NCI-H510A (cell line): ENCODE measurements around the gene TCP10L.
"Not testable (repeated sequence)": the region's sequence is repeated elsewhere in the genome, so short reads cannot be mapped to it uniquely, and the experiment has no call there.

Experiments
- DNase-seq: peaks from one replicate; lab custom pipeline; 2025; lab: John Stamatoyannopoulos, UW

Gene TCP10L

DNA sequence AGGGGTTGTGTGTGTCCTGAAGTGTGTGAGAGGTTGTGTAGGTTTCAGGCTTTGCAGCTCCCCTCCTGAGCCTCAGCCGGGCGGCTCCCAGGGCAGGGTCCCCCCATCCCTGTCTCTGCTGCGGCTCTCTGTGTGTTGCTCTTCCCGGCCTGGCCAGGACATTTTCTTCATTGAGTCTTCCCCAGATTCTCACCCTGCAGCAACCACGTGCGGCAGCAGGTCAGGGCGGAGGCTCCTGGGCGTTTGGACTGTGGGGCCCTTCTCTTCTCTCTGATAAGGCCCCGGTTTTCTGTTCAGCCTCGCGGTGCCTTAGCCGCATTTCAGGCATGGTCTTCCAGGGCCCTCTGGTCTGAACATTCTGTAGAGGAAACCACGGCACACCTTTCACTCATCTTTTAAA, 1.8 kb upstream of the TCP10L start:
- DNase-seq: no peak

DNA sequence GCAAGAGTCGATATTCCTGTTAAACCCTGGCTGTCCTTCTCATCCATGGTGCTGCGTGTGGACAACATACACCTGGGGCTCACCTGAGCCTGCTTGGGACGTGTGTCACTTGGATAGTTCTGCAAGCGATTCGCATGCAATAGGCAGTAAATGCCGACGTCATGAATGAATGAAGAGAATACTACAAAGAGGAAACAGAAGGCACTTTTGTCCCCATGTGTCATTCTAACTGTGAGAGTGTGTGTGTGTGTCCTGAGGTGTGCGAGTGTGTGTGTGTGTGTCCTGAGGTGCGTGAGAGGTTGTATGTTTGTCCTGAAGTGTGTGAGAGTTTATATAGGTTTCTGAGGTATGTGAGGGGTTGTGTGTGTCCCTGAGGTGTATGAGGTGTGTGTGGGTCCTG, 647 bp upstream of the TCP10L start:
- no peak for DNase-seq

DNA sequence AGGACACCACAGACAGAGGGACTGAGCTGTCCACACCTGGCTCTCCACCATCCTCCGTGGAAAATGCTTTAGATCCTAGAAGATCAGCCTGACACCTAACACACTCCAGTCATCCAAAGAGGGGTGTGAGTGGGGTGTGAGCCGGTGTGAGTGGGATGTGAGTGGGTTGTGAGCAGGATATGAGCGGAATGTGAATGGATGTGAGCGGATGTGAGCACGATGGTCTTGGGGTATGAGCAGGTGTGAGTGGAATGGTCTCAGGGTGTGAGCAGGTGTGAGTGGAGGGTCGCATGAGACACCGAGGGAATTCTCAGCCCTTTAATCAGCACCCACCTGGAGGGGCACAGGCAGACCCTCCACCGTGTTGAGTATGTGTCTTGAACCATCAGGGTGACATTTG, 851 bp downstream of the TCP10L start:
- DNase-seq: no peak

DNA sequence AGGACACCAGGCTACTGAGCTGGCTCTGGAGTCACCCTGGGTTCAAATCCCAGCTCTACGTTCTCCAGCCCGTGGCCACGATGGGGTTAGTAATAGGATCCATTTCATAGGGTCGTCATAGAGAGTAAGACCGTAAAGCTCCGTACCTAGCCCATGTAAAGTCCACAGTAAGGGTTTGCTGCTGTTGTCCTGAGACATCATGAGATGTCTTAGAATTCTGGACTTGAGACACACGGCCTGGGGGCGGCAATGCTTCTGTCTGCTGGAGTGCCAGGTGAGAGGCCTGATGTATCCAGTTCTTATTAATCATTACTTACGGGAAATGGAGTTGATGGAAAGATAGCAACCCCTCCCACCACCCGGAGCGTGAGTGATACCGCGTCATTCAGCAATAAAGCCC, 3.6 kb downstream of the TCP10L start:
- no peak for DNase-seq

- DNase-seq: no peak
These were observed 4.4 kb downstream of the TCP10L start for GRCh38 chr21:32580949-32581348.

GRCh38 chr21:32578107-32578691, 7.1 kb downstream of the TCP10L start:
- no peak for DNase-seq

DNA sequence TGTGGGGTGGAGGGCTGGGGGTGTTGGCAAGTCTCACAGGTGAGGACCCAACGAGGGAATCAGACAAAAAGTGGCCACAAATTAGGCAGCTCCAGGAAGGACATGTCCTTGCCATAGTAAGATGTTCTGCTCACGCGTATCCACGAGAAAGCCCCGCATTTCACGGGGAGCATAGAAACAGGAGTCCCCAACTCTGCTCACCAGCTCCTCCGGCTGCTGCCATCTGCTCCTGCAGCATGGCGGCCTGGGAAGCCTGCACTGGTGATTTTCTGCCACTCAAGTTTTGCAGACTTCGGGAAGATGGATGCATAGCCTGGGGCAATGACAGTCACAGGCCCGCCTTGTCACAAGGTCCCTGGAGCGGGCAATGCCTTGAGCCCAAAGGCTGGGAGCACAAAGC, 9.3 kb downstream of the TCP10L start:
- no peak for DNase-seq

DNA sequence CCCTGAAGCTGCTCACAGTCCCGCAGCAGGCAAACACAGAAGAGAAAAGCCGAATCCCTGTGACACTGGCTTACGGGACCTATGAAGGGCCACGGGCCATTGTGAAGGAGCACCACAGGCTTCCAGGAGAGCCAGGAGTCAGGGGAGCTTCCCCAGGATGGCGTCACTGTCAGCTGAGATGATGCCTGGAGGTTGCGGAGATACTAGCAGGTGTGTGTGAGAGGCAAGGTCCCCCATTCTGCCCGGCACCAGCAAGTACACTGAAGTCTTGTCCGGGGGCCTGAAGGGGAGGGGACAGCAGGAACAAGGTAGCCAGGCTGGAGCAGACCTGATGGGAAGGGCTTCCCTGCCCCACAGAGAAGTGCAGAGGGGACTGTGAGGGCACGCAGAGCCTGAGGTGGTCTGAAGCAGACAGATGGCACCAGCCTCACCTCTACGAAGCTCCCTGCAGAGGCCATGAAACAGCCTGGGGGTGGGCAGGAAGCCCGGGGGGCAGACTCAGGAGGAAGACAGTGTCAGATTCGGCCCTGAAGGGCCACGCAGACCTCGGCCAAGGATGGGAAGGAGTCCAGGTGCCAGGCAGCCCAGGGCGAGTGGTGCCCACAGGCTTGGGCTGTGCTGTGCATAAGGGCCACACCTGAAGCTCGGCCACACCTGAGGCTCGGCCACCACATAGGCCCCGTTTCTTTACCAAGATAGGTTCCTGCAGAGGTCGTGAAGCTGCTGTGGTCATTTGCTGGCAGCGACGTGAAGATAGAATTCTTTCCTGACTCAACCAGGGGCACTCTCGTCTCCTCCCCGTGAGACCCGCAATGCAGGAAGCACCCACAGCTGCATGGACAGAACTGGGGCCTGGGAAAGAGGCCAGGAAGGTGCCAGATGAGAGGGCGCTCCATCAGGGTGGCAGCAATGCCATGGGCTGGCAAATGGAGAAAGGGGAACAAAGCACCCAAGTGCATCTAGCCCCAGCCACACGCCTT, 10.1 kb downstream of the TCP10L start:
- DNase-seq: no peak

DNA sequence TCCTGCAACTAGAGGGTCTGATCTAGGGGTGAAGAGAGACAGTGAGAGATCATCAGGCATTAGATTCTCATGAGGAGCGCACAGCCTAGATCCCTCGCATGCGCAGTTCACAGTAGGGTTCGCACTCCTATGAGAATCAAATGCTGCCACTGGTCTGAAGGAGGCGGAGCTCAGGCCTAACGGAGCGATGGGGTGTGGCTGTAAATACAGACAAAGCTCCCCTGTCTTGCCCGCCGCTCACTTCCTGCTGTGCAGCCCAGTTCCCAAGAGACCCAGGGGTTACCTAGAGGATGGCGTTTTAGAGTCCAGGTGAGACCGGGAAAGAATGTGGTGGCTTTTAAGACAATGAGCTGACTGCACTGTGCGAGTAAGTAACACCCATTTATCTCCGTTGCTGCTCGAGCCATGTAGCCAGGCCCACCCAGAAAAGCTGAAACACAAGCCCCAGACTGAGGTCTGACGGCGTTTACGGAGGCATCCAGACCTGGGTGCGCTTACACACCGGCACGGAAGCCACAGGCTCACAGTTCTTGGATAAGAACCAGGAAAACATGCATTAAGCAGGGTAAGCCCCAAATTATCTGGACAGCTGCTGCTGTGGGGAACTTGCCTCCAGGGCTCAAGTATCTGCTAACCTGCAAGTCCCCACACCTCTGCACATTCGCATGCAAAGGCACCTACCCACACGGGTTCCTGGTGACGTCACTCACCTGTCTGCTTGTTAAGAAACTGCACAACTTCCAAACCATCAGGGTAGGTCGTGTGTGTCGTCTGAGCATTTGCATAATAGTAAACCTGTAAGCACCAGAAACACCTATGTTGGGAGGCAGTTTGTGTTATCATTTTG, 12.5 kb downstream of the TCP10L start:
- no peak for DNase-seq

DNA sequence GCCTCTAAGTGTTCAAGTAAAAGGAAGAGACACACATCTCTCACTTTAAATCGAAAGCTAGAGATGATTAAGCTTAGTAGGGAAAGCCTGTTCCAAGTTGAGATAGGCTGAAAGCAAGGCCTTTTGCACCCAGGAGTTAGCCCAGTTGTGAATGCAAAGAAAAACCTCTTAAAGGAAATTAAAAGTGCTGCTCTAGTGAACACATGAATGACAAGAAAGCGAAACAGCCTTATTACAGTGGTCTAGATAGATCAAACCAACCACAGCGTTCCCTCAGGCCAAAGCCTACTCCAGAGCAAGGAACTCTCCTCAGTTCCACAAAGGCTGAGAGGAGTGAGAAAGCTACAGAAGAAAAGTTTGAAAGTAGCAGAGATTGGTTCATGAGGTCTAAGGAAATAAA, 14.9 kb downstream of the TCP10L start:
- no peak for DNase-seq

DNA sequence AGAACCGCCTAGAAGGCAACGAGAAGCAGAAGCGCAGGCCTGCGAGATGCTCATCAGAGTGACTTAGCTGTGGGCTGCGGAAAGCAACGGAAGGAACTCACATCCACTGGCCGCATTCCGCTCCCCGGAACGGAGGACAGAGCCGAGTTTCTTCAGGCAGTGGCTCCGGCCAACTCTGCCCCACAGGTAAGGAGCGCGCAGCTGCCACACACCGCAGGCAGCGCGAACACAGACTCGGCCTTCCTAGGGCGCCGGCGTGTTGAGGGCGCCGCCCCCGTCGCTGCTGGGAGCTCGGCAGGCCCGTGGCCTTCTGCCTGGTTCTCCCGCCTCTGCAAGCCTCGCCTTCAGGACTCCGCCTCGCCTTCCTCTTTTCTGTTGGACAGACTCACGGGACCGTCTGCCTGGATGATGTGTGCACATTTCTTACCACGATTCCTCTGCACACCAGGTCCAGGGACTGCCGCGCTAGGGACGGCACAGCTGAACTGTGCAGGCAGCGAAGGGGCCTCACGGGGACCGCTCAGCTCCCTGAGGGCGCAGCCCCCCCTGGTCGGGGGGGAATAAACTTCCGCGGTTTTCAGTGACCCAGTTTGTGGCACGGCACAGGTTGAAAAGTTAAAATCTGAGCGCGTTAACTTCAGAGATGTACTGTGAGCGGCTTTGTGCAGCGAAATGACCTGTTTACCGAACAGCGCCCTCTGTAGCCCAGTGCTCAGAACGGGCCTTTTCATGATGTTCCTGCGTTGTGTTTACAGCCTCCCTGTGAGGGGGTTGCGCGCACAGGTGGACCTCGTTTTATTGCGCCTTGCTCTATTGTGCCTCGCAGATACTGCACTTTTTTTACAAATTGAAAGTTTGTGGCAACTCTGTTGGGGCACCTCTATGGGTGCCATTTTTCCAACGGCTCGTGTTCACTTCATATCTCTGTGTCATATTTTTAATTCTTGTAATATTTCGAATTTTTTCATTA, 15.8 kb downstream of the TCP10L start:
- DNase-seq: peak; percentile 72

GRCh38 chr21:32567626-32568025, 17.7 kb downstream of the TCP10L start:
- DNase-seq: no peak

DNA sequence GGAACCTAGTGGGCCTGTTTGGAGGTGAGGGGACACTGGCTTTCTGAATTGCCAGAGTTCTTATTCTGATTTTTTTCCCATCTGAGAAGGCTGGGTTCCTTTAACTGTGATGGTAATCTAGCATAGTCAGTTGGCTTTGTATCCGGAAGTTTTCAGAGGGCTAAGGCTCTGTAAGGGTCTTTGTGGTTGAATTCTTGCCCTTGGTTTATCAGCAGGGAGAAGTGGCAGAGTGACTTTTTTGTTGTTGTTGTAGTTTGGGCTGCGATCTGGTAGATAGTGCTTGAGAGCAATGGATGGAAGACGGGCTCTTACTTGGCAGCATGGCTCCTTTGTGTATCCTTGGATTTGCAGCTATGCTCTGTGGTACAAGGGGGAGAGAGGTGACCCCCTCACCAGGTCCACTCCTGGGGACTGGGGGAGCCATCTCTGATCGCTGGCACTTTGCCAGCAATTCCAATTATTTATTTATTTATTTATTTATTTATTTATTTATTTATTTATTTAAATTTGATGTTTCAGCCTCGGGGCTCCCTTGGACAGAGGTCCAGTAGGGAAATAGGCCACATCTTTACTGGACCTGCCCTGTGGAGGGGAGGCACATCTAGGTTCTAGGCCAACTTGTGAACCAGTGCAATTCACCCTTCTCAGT, 18.5 kb downstream of the TCP10L start:
- DNase-seq: no peak

DNA sequence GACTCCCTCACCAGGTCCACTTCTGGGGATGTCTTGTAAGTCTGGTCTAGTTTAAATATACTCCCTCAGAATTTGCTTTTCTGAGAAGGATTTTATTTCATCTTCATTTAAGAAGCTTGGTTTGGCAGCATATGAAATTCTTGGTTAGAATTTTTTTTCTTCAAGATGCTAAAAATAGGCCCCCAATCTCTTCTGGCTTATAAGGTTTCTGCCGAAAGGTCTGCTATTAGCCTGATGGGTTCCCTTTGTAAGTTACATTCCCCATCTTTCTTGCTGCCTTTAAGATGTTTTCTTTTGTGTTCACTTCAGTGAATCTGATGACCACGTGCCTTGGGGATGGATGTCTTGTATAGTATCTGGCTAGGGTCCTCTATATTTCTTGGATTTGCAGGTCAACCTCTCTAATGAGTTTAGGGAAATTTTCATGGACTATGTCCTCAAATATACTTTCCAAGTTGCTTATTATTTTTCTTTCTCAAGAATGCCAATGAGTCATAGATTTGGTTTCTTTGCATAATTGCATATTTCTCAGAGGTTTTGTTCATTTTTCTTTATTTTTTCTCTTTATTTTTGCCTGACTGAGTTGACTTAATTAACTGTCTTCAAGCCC, 19.4 kb downstream of the TCP10L start:
- DNase-seq: no peak

DNA sequence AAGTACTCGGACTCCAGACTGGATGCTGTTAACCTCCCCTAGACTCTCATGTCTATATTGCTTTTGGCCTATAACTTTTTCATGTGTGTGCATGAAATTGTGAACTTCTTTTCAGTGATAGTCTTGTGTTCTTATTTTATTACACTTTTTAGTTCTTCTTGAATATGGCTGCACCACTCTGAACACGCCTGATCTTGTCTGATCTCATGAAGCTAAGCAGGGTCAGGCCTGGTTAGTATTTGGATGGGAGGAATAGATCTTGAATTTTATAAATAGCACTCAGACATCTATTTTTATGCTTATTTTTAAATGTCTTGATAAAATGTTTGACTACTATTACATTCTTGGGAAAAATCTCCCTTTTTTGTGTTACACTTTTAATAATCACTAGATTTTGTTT, 22.4 kb downstream of the TCP10L start:
- DNase-seq: no peak

DNA sequence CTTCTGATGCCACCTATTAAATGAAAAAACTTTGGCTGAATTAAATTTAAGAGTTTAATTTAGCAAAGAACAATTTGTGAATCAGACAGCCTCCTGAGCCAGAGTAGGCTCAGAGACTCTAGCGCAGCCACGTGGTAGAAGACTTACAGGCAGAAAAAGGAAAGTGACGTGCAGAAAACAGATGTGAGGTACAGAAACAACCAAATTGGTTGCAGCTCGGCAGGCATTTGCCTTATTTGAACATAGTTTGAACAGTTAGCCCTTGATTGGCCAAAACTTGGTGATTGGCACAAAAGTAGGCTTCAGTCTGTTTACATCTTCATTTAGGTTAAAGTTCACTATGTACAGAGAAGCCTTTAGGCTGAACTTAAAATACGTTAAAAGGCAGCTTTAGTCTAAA, 22.9 kb downstream of the TCP10L start:
- no peak for DNase-seq

GRCh38 chr21:32561476-32561875, 23.8 kb downstream of the TCP10L start:
- DNase-seq: not testable (repeated sequence)

DNA sequence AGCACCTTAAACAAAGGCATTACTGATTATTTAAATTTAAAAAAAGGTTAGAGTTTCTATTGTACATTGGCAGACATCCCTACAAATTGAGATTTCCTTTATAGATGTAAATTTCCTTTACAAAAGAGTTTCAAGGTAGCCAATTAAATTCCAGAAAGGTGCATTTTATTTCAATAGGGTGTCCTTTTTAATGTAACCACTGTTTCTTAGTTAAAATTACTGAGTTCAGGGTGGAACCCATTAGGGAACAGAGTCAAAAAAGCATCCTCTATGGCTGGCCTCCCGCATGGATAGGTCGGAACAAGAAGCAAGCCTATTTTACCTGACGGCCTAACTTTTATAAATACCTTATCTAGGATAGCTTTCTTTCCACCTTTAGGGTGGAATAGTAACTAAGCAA, 24.4 kb downstream of the TCP10L start:
- no peak for DNase-seq

DNA sequence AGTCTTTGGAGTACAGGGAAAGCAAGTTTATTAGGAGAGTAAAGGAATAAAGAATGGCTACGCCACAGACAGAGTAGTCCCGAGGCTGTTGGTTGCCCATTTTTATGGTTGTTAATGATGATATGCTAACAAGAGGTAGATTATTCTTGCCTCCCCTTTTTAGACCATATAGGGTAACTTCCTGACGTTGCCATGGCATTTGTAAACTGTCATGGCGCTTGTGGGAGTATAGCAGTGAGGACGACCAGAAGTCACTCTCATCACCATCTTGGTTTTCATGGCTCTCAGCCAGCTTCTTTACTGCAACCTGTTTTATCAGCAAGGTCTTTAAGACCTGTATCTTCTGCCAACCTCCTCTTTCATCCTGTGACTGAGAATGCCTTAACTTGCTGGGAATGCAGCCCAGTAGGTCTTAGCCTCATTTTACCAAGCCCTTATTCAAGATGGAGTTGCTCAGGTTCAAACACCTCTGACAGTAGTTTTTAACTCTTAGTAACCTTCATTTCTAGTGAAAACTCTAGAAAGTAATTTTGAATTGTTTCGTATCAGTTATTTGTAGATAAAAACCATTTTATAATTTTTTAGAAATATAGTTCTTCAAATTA, 26.2 kb downstream of the TCP10L start:
- DNase-seq: no peak

- DNase-seq: no peak
These were observed 27.2 kb downstream of the TCP10L start for GRCh38 chr21:32558106-32558505.
